Activated CD4-positive, alpha-beta T cell treated with anti-CD3 and anti-CD28 coated beads, Interleukin-2, amount 10 ng/mL, durations not matched to agents 24 days and 14 days (primary cell): Measurements from ENCODE around the gene DDX3X. TPM values are rescaled to one million over a fixed set of nuclear protein-coding genes. Genes with fewer than 3 reads are reported as not detected.
"Not testable (repeated sequence)": the region's sequence is repeated elsewhere in the genome, so short reads cannot be mapped to it uniquely, and the experiment has no call there.

ENCODE experiments used
- DNase-seq: peaks from one replicate; pipeline ENCODE4 v3.0.0; 2022
- H3K27ac Mint-ChIP-seq: one replicate; pipeline ENCODE4 v1.8.0; 2022; ENCODE audit warnings: mild to moderate bottlenecking, mixed read lengths
- H3K27me3 Mint-ChIP-seq: one replicate; pipeline ENCODE4 v1.8.0; 2022; ENCODE audit warnings: mixed read lengths
- H3K36me3 Mint-ChIP-seq: one replicate; pipeline ENCODE4 v1.8.0; 2022; ENCODE audit warnings: low read depth, mild to moderate bottlenecking, mixed read lengths
- H3K4me1 Mint-ChIP-seq: one replicate; pipeline ENCODE4 v1.8.0; 2021; ENCODE audit warnings: mixed read lengths
- H3K4me3 Mint-ChIP-seq: one replicate; pipeline ENCODE4 v1.8.0; 2022; ENCODE audit warnings: mild to moderate bottlenecking, moderate library complexity, mixed read lengths
- H3K9me3 Mint-ChIP-seq: one replicate; pipeline ENCODE4 v1.8.0; 2021; ENCODE audit warnings: mixed read lengths
- intact Hi-C: fragments of 100-400 bp; cut with micrococcal nuclease; formaldehyde crosslinking; loops from one replicate; pipeline ENCODE4 v1.15.1; 2023
- total RNA-seq: library from RNA; stranded (reverse); gene quantifications from 2 replicates; pipeline ENCODE4 v1.2.3, GENCODE V29; 2022

DDX3X gene
- total RNA-seq, 1 donor from 2014 or later, result 307 TPM

DNA sequence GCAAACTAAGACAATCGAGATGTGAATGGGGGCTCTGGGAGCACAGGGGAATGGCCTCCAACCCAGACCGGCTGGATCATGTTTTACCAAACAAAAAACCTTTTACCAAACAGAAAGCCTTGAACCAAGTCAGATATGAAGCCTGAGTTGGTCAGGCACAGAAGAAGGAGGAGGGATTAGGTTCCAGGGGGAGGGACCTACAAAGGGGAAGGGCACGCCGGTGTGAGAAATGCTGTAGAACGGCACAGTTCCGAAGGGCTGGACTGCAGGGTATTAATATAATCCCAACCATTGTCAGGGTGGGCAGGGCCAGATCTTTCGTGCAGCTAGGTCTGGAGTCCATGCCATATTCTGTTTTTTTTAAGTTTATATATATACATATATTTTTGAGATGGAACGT, 60.3 kb downstream of the DDX3X start:
- intact Hi-C loops, result no loop called here
- Mint-ChIP-seq H3K36me3 (no peaks in the 10 kb centered on the region), H3K4me3 (no peak overlapping the region), H3K27ac (no peak overlapping the region), H3K9me3 (no peaks in the 10 kb centered on the region), H3K4me1 (peaks cover 2% of the 10 kb centered on the region), H3K27me3 (no peaks in the 10 kb centered on the region)
- DNase-seq, result no peak

DNA sequence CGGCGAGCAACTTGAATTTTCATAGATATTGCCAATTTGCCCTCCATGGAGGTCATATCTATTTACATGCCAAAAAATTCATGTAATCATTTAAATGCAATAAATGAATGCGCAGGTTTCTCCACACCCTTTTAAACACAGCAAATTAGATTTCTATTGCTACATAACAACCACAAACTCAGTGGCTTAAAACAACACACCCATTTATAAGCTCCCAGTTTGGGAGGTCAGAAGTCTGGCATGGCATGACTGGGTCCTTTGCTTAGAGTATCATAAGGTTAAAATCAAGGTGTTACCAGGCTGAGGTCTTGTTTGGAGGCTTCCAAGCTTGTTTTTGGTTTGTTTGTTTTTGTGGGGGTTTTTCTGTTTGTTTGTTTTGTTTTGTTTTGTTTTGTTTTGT, 63.3 kb downstream of the DDX3X start:
- H3K9me3 Mint-ChIP-seq, result no peaks in the 10 kb centered on the region
- H3K27ac Mint-ChIP-seq, result no peak overlapping the region
- H3K4me1 Mint-ChIP-seq, result peaks cover 2% of the 10 kb centered on the region
- no peaks in the 10 kb centered on the region for H3K27me3 Mint-ChIP-seq
- intact Hi-C loops, result no loop called here
- DNase-seq, result no peak
- H3K36me3 Mint-ChIP-seq, result no peaks in the 10 kb centered on the region
- no peak overlapping the region for H3K4me3 Mint-ChIP-seq

DNA sequence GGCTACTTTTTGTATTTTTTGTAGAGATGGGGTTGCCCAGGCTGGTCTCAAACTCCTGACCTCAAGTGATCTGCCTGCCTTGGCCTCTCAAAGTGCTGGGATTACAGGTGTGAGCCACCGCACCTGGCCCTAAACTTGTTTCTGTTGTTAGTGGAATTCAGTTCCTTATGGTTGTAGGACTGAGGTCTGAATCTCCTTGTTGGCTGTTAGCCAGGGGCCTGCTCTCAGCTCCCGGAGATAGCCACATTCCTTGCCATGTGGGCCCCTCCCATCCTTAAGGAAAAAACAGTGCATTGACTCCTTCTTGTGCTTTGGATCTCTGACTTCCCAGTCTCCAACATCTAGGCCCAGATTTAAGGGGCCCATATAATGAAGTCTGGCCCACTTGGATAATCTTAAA, 63.8 kb downstream of the DDX3X start:
- Mint-ChIP-seq H3K36me3 (no peaks in the 10 kb centered on the region), H3K9me3 (no peaks in the 10 kb centered on the region), H3K4me1 (peaks cover 2% of the 10 kb centered on the region), H3K27ac (no peak overlapping the region), H3K27me3 (no peaks in the 10 kb centered on the region), H3K4me3 (no peak overlapping the region)
- intact Hi-C loops, result no loop called here
- no peak for DNase-seq

DNA sequence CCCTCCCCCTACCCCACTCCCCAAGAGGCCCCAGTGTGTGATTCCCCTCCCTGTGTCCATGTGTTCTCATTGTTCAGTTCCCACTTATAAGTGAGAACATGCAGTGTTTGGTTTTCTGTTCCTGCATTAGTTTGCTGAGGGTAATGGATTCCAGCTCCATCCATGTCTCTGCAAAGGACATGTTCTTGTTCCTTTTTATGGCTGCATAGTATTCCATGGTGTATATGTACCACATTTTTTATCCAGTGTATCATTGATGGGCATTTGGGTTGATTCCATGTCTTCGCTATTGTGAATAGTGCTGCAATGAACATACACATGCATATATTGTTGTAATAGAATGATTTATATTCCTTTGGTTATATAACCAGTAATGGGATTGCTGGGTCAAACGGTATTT, 68.6 kb downstream of the DDX3X start:
- H3K4me1 Mint-ChIP-seq, H3K4me3 Mint-ChIP-seq, intact Hi-C loops, H3K27me3 Mint-ChIP-seq, DNase-seq, H3K9me3 Mint-ChIP-seq, H3K36me3 Mint-ChIP-seq, H3K27ac Mint-ChIP-seq: not testable (repeated sequence)

DNA sequence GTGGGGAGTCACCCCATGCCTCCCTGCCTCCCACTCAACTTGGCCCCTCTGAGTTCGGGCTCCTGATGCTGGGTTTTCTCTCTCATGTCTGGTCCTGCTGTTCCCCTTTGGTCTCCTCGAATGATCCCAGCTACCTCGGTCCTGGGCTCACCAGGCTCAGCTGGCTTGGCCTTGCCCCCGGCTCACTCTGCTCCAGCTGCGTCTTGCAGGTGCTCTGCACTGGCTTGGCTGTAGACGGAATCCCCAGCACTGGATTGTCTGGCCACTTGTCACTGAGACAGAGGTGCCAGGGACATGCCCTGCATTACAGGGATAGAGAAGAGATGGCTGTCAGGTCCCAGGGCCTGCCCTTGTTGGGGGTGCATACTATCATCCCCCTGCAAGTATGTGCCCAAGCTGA, 71.6 kb downstream of the DDX3X start:
- H3K4me1 Mint-ChIP-seq, result no peaks in the 10 kb centered on the region
- no peak for DNase-seq
- intact Hi-C loops, result no loop called here
- no peak overlapping the region for H3K27ac Mint-ChIP-seq
- no peaks in the 10 kb centered on the region for H3K36me3 Mint-ChIP-seq
- H3K4me3 Mint-ChIP-seq, result no peak overlapping the region
- H3K27me3 Mint-ChIP-seq, result no peaks in the 10 kb centered on the region
- H3K9me3 Mint-ChIP-seq, result no peaks in the 10 kb centered on the region

DNA sequence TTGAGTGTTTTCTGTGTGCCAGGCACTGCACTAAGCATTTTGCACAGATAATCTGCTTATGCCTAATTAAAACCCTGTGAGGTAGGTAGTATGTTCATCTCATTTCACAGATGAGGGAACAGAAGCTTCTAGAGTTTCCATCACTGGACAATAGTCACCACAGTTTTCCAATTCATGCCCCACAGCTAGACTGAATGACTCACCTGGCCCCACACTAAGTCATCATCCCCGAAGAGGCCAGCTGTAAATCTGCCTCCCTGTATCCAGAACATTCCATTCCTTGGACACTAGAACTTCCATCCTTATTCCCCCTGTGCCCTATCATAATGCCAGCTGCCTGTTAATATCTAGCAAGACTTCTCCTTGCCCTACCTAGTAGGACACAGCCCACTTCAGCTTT, 72.2 kb downstream of the DDX3X start:
- H3K27ac Mint-ChIP-seq, result no peak overlapping the region
- intact Hi-C loops, result no loop called here
- H3K36me3 Mint-ChIP-seq, result no peaks in the 10 kb centered on the region
- H3K27me3 Mint-ChIP-seq, result no peaks in the 10 kb centered on the region
- H3K4me1 Mint-ChIP-seq, result peaks cover 1% of the 10 kb centered on the region
- no peaks in the 10 kb centered on the region for H3K9me3 Mint-ChIP-seq
- DNase-seq, result no peak
- no peak overlapping the region for H3K4me3 Mint-ChIP-seq

DNA sequence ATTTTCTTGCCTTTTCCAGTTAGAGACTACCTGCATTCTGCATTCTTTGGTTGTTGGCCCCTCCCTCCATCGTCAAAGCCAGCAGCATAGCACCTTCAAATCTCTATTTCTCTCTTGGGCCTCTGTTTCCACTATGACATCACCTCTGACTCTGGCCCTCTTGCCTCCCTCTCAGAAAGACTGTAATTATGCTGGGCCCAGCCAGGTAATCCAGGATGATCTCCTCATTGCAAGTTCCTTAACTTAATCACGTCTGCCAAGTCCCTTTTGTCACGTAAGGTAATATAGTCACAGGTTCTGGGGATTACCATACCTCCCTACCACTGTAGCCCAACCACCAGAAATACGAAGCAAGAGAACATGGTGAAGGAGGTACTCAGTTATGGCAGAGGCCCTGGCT, 73.9 kb downstream of the DDX3X start:
- Mint-ChIP-seq H3K9me3 (no peaks in the 10 kb centered on the region), H3K4me3 (no peak overlapping the region), H3K27me3 (no peaks in the 10 kb centered on the region), H3K36me3 (no peaks in the 10 kb centered on the region), H3K27ac (no peak overlapping the region), H3K4me1 (peaks cover 1% of the 10 kb centered on the region)
- intact Hi-C loops, result no loop called here
- DNase-seq, result no peak

DNA sequence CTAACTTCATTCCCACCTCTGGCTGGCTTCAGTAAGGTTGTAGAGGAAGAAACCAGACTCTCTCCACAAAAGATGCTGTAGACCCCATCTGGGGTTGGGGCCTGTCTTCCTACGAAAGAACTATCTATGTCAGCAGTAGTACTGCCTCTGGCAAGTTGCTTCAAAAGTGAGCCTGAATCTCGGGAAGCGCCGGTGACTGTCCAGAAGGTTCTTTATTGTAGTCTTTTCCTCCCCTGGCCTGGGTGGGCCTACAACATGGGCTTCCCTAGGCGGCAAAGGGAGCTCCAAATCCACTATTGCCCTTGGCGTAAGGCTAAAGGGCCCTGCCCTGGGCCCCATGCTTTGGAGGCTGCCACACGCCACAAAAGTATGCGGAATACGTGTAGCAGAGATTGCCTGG, 74.6 kb downstream of the DDX3X start:
- H3K4me1 Mint-ChIP-seq, result peaks cover 1% of the 10 kb centered on the region
- H3K36me3 Mint-ChIP-seq, result no peaks in the 10 kb centered on the region
- DNase-seq, result no peak
- intact Hi-C loops, result no loop called here
- H3K27ac Mint-ChIP-seq, result no peak overlapping the region
- H3K4me3 Mint-ChIP-seq, result no peak overlapping the region
- H3K27me3 Mint-ChIP-seq, result no peaks in the 10 kb centered on the region
- no peaks in the 10 kb centered on the region for H3K9me3 Mint-ChIP-seq

DNA sequence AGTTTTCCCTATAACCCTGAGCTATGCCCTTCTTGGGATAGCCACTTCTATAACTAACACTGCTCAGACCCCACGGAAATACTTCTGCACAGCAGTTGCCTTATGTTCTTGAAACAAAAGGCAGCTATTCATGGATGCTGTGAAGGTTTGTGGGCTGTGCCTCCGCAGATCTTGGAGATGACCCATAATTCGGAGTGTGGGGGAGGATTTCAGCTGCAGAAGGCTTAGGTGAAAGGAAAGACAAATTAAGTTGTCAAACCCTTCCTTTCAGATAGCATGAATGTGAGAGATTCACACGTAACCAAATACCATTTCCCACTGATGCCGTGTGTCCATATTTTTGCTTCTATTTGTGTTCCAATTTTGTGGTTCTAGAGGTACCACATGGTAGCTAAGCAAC, 75.0 kb downstream of the DDX3X start:
- no peaks in the 10 kb centered on the region for H3K9me3 Mint-ChIP-seq
- DNase-seq, result no peak
- no peaks in the 10 kb centered on the region for H3K27me3 Mint-ChIP-seq
- H3K27ac Mint-ChIP-seq, result no peak overlapping the region
- peaks cover 1% of the 10 kb centered on the region for H3K4me1 Mint-ChIP-seq
- intact Hi-C loops, result no loop called here
- H3K4me3 Mint-ChIP-seq, result no peak overlapping the region
- H3K36me3 Mint-ChIP-seq, result no peaks in the 10 kb centered on the region

DNA sequence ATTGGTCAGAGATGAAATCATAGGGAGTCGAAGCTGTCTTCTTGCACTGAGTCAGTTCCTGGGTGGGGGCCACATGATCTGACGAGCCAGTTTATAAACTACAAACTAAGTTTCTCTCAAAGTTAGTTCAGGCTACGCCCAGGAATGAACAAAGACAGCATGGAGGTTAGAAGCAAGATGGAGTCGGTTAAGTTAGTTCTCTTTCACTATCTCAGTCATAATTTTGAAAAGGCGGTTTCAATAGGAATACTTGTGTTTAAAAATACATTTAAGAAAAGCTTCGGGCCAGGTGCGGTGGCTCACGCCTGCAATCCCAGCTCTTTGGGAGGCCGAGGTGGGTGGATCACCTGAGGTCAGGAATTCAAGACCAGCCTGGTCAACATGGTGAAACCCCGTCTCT, 77.3 kb downstream of the DDX3X start:
- intact Hi-C loops, H3K27me3 Mint-ChIP-seq, H3K9me3 Mint-ChIP-seq, H3K36me3 Mint-ChIP-seq, H3K4me3 Mint-ChIP-seq, DNase-seq, H3K4me1 Mint-ChIP-seq, H3K27ac Mint-ChIP-seq: not testable (repeated sequence)

DNA sequence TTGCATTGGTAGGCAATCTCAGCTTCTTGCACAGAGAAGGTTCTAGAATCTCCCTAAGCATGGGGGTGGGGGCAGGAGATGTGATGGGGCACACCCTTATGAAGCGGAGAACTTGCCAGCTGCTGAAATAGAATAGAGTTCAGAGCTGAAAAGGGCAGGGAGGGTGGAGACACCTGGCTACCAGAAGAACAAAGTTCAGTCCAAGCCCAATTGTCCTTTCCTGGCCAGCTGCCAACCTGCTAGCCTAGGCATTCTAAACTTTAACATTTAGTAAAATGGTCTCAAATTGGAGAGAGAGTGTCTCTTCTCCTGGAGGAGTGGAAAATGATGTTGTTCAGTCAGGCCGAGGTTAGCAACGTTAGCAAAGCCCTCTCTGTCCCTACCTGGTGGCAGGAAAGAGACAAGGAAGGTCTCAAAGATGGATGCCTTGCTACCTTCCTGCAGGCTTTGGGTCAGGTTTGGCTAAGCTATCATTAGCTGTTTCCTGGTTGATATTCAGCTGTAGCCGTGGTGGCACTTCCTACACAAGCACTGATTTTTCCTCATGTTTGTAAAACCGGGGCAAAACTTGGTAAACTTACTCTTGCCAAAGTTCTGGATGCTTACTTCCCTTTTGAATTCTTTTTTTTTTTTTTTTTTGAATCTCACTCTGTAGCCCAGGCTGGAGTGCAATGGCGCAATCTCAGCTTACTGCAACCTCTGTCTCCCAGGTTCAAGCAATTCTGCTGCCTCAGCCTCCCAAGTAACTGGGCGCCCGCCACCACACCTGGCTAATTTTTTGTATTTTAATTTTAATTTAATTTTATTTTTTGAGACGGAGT, 78.5 kb downstream of the DDX3X start:
- H3K27me3 Mint-ChIP-seq, result no peaks in the 10 kb centered on the region
- H3K9me3 Mint-ChIP-seq, result no peaks in the 10 kb centered on the region
- H3K36me3 Mint-ChIP-seq, result no peaks in the 10 kb centered on the region
- no peak overlapping the region for H3K27ac Mint-ChIP-seq
- intact Hi-C loops, result no loop called here
- H3K4me1 Mint-ChIP-seq, result peaks cover 1% of the 10 kb centered on the region
- DNase-seq, result no peak
- H3K4me3 Mint-ChIP-seq, result no peak overlapping the region

Other genes with a start within 250 kb of the DDX3X start
- gene USP9X, start 248.7 kb upstream of the DDX3X start, total RNA-seq, result 49.8 and 50.3 TPM in 2 replicates
- gene NYX, start 113.2 kb downstream of the DDX3X start, total RNA-seq, result not detected in 2 replicates